GM13977 (cell line): ENCODE results near the gene USP25.
A peak's percentile ranks its signal among the peaks of the same experiment; 100 is the strongest.

Source experiments
- DNase-seq: peaks from one replicate; pipeline ENCODE4 v3.0.0; 2012; ENCODE audit warnings: low spot score
- CTCF ChIP-seq: IDR thresholded peaks from 2 replicates; pipeline ENCODE4 v1.5.1; 2012; ENCODE audit warnings: mild to moderate bottlenecking, control low read depth; ENCODE audit not compliant: insufficient read depth; ENCODE audit errors: extremely low read depth, missing control alignments
- in situ Hi-C: fragments of 300-500 bp; cut with MboI; formaldehyde crosslinking; loops from one replicate; pipeline ENCODE4 v1.12.0; 2022; ENCODE audit warnings: low sequenced_read_pairs, low pct_unique_long_range_greater_than_20kb, mixed read lengths, inconsistent platforms; ENCODE audit not compliant: unreplicated experiment

Gene USP25

GRCh38 chr21:15729674-15730483 is at the start of gene USP25:
Gene USP25, plus strand, starts transcription at chr21:15729982. Its CDS starts 412 bp downstream, at chr21:15730394.
- DNase-seq = peak; percentile 96
- TF ChIP-seq CTCF = peak; percentile 67
- in situ Hi-C loops = no loop called here

GRCh38 chr21:15682186-15682895 is 47.4 kb upstream of the USP25 start:
- TF ChIP-seq CTCF = no peak
- no peak for DNase-seq
- in situ Hi-C loops = no loop called here

GRCh38 chr21:15682977-15683376 is 46.8 kb upstream of the USP25 start:
- in situ Hi-C loops = no loop called here
- no peak for DNase-seq
- no peak for TF ChIP-seq CTCF

GRCh38 chr21:15686506-15686905 is 43.3 kb upstream of the USP25 start:
- no peak for DNase-seq
- no peak for TF ChIP-seq CTCF
- in situ Hi-C loops = no loop called here

- in situ Hi-C loops = no loop called here
- no peak for TF ChIP-seq CTCF
- DNase-seq = no peak
Observed at GRCh38 chr21:15687208-15687607, 42.6 kb upstream of the USP25 start.

- DNase-seq = no peak
- no peak for TF ChIP-seq CTCF
- in situ Hi-C loops = no loop called here
Observed at GRCh38 chr21:15688016-15688415, 41.8 kb upstream of the USP25 start.
